ENCODE data around the gene ZNF345.

GRCh38 chr19:36876993-36877938 lies 26.6 kb downstream of the ZNF345 start:
- peak; percentile 94 for TF ChIP-seq ZNF274 (IDR thresholded peaks at IDR 0.05; ENCODE audit: low read depth, low read length)
- TF ChIP-seq SUZ12 (IDR thresholded peaks at IDR 0.05; ENCODE audit: extremely low read depth, insufficient read depth, insufficient read length) = no peak
